Astrocyte of the spinal cord (primary cell): Measurements from ENCODE around the gene LRRC27.

Source experiments
- DNase-seq: peaks from one replicate; pipeline ENCODE4 v3.0.0; 2011; ENCODE audit warnings: low read depth, low spot score
- H3K4me3 ChIP-seq: 2 replicates; pipeline ENCODE4 v1.5.1; 2011; ENCODE audit warnings: low read depth, mild to moderate bottlenecking, low read length, moderate library complexity
- in situ Hi-C: cut with HindIII; loops from 2 replicates; pipeline ENCODE4 v1.10.0; 2017; ENCODE audit warnings: low sequenced_read_pairs
- TF ChIP-seq, protein P1 (sequence below): IDR thresholded peaks from 2 replicates; pipeline ENCODE4 v1.5.1; 2012; ENCODE audit warnings: low read depth, mild to moderate bottlenecking, low read length, inconsistent platforms

The LRRC27 gene

DNA sequence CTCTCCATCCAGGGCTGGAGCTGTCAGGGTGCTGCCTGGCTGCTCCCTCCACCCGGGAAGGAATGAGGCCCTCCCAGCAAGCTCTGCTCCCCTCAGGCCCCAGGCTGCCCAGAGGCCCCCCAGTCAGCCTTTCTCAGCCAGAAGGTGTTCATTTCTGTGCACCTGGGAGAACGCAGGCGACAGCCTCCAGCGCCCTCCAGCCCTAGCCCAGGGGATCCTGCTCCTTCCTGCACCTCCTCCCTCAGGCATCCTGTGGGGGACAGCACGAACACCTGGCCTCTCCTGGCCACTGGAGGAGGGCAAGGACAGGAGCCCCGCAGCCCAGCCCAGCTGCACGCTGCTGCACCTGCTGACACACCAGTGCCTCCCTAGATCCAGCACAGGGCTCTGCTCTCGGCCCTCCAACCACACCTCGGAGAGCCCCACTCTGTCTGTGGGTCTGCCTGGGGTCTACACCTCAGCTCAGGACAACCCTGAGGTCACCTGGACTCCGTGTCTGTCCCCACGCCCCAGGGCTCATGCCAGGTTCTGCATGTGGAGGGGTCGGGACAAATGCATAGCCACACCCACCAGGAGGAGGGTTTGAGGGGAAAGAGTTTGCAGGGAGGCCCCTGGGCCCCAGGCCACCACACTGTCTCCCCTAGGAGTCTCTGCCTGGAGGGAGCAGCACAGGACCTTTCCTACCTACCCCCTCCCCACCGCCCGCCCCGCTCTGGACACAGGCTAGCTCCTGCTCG is 57.6 kb downstream of the LRRC27 start:
- no peak for DNase-seq
- in situ Hi-C loops: no loop called here
- TF ChIP-seq, protein P1, sequence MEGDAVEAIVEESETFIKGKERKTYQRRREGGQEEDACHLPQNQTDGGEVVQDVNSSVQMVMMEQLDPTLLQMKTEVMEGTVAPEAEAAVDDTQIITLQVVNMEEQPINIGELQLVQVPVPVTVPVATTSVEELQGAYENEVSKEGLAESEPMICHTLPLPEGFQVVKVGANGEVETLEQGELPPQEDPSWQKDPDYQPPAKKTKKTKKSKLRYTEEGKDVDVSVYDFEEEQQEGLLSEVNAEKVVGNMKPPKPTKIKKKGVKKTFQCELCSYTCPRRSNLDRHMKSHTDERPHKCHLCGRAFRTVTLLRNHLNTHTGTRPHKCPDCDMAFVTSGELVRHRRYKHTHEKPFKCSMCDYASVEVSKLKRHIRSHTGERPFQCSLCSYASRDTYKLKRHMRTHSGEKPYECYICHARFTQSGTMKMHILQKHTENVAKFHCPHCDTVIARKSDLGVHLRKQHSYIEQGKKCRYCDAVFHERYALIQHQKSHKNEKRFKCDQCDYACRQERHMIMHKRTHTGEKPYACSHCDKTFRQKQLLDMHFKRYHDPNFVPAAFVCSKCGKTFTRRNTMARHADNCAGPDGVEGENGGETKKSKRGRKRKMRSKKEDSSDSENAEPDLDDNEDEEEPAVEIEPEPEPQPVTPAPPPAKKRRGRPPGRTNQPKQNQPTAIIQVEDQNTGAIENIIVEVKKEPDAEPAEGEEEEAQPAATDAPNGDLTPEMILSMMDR: no peak
- no peak overlapping the region for H3K4me3 ChIP-seq

DNA sequence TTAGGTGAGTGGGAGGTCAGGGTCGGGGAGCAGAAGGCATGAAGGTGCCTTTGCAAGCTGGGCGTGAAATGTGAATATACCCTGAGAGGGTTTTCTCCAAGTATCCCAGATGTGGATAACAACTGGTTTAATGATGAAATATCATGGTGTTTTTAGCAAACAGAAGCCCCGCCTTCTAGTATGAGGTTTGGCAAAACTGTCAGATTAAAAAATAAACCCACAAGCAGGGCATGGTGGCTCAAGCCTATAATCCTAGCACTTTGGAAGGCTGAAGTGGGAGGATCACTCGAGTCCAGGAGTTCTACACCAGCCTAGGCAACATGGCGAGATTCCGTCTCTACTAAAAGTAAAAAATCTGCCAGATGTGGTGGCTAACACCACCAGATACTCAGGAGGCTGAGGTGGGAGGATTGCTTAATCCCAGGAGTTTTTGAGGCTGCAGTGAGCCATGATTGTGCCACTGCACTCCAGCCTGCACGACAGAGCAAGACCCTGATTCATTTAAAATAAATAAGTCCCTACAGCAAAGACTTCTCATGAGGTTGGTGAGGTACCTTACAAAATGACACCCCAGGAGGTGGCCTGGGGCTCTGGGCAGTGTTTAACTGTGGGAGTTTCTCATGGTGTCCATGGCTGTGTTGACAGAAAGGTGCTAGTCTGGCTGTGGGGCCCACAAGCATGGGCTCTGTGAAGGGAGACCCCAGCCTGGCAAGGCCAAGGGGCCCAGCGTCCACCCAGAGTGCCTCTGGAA is 58.4 kb downstream of the LRRC27 start:
- in situ Hi-C loops: no loop called here
- no peak overlapping the region for H3K4me3 ChIP-seq
- TF ChIP-seq, protein P1: no peak
- DNase-seq: no peak

DNA sequence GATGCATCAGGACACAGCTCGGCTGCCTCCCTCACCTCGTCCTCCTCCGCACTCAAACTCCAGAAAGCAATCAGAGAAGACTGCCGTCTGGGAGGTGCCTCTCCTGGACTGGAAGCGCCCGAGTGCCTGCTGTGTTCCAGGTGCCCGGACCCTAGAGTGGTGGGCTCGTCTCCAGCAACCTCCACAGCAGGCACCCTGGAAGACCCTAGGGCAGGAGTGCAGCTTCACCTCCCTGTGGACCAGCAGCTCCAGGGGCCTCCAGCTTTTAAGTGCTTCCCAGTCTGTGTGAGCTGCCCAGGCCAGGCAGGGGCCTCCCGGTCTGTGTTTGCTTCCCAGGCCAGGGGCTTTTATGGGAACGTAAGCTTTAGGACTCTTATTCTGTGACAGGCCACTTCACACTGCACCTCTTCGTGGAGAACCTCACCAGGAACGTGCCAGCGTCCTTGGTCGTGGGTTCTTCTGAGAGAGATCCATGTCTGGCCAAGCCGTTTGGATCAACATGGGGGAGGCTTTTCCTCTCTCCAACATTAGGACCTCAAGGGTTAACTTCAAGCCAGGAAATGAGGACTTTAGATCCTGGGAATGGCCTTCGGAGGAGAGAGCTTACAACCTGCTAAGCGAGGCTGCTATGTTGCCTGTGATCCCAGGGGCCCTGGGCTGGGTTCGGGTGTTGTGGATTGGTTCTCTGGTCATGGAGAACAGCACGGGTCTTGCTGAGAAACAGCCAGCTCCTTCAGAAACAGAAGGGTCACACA is 59.1 kb downstream of the LRRC27 start:
- in situ Hi-C loops: no loop called here
- H3K4me3 ChIP-seq: no peak overlapping the region
- no peak for DNase-seq
- TF ChIP-seq, protein P1: no peak

DNA sequence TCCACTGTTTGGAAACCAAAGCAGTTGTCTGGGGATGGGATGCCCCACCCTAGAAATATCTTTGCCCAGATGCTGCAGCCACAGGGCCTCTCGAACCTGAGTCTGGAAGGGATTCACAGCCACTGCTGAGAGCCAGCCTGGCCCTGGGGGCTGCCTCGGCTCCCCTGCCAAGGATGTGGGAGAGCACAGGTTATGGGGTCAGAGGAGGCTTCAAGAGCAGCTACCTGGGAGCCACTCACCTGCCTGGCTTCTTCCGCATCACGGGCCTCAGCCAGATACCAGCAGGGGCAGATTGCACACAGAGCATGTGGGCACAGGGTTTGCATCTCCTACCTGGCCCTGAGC is 59.7 kb downstream of the LRRC27 start:
- no peak for DNase-seq
- in situ Hi-C loops: no loop called here
- TF ChIP-seq, protein P1: no peak
- no peak overlapping the region for H3K4me3 ChIP-seq

DNA sequence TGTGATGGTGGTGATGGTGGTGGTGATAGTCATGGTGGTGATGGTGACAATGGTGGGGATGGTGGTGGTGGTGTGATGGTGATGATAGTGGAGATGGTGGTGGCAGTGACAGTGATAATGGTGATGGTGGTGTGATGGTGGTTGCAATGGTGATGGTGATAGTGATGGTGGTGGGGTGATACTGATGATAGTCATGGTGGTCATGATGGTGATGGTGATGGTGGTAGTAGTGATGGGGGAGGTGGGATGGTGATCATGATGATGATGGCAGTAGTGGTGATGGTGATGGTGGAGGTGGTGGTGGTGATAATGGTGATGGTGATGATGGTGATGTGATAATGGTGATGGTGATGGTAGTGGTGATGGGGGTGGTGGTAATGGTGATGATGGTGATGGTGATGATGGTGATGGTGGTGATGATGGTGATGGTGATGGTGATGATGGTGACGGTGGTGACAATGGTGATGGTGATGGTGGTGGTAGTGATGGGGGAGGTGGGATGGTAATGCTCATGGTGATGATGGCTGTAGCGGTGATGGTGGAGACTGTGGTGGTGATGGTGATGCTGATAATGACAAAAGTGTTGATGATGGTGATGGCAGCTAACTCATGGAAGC is 60.3 kb downstream of the LRRC27 start:
- DNase-seq: no peak
- in situ Hi-C loops: no loop called here
- no peak overlapping the region for H3K4me3 ChIP-seq
- TF ChIP-seq, protein P1: no peak
